Lower leg skin (tissue), 3 donors: ENCODE measurements around the gene DHRS7B.

Source experiments
- CTCF ChIP-seq, 3 donors: fragments of 450-650 bp; IDR thresholded peaks; one replicate each; pipeline ENCODE4 v1.5.1; 2016; ENCODE audit warnings: antibody characterized with exemption in 3 of 3, mild to moderate bottlenecking in 3 of 3, moderate library complexity in 2 of 3
- POLR2A ChIP-seq, 2 donors: fragments of 450-650 bp; IDR thresholded peaks; one replicate each; pipeline ENCODE4 v1.6.1; 2016 to 2017; ENCODE audit warnings: antibody characterized with exemption in 2 of 2, mild to moderate bottlenecking in 1 of 2, moderate library complexity in 1 of 2

- TF ChIP-seq CTCF (IDR thresholded peaks at IDR 0.05) (no peak), POLR2A (IDR thresholded peaks at IDR 0.05) (no peak)
These were observed 59.8 kb downstream of the DHRS7B start for GRCh38 chr17:21186399-21187187.
